HG03103 (cell line): ENCODE results near the gene BIRC5.
"Not testable (repeated sequence)": the region's sequence is repeated elsewhere in the genome, so short reads cannot be mapped to it uniquely, and the experiment has no call there.

ENCODE experiments used
- ATAC-seq: cut with Tn5 transposase; IDR thresholded peaks from one replicate; pipeline ENCODE4 v1.9.1; 2021; ENCODE audit warnings: low read depth; ENCODE audit not compliant: unreplicated experiment

The BIRC5 gene

GRCh38 chr17:78238823-78239488, 24.9 kb downstream of the BIRC5 start:
- no peak for ATAC-seq

DNA sequence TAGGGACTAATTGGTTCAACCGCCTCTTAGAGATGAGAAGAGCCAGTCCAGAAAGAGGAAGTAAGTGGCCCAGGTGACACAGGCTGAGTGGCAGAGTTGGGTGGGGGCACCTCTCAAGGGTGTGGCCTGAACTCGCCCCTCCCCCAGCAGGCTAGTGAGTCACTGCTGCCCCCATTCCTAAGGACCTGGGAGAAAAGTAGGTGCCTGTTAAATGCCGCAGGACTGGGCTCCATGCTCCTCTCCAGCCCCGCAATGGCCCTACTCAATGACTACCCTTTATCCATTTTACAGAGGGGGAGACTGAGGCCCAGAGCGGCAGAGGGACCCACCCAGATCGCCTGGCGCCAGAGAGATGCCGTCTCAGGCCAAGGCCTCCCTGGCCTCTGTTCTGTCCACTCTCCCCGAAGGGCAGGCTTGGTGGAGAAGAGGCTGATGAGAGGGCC, 25.5 kb downstream of the BIRC5 start:
- no peak for ATAC-seq

GRCh38 chr17:78240012-78240655, 26.1 kb downstream of the BIRC5 start:
- no peak for ATAC-seq

- ATAC-seq: no peak
Measured at GRCh38 chr17:78240839-78241238, 26.8 kb downstream of the BIRC5 start.

- no peak for ATAC-seq
Measured at GRCh38 chr17:78241277-78242023, 27.4 kb downstream of the BIRC5 start.

GRCh38 chr17:78242024-78242742, 28.1 kb downstream of the BIRC5 start:
- ATAC-seq: no peak

- ATAC-seq: no peak
Measured at GRCh38 chr17:78247304-78247703, 33.3 kb downstream of the BIRC5 start.

DNA sequence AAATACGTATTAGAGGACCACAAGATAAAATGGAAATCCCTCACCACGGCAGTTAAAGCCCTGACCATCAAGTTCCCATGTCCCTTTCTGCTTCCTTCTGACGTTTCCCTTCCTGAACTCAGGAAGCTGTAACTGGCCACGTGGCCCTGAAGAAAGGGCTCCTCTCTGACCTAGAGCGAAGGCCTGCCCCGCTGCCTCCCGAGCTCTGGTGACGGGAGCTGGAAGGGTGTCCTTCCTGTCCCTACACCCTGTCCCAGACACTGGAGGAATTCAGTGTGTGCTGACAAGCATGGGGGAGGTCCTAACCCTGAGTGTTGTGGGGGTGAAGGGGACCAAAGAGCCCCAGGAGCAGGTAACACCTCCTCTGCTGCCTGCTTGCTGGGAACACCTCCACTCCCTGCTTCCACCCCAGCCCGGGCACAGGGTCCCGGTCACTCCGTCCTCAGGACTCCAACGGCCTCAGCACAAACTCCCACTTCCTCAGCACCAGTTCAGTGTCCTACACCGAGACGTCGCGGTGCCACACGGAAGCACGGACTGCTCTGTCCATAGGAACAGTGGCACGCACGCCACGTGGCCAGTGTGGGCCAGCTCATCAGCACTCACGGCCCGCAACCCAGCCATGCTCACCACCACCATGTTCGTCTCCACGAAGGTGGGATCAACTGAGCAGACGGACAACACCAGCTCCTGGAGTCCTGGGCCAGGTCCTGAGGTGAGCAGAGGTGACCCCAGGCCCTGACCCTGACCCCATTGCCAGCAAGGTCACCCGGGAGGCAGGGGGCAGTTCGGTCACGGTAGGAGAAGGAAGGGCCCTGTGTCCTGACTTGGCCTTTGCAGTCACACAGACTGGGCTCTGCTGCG, 34.2 kb downstream of the BIRC5 start:
- no peak for ATAC-seq

GRCh38 chr17:78249074-78249817, 35.2 kb downstream of the BIRC5 start:
- ATAC-seq: no peak

DNA sequence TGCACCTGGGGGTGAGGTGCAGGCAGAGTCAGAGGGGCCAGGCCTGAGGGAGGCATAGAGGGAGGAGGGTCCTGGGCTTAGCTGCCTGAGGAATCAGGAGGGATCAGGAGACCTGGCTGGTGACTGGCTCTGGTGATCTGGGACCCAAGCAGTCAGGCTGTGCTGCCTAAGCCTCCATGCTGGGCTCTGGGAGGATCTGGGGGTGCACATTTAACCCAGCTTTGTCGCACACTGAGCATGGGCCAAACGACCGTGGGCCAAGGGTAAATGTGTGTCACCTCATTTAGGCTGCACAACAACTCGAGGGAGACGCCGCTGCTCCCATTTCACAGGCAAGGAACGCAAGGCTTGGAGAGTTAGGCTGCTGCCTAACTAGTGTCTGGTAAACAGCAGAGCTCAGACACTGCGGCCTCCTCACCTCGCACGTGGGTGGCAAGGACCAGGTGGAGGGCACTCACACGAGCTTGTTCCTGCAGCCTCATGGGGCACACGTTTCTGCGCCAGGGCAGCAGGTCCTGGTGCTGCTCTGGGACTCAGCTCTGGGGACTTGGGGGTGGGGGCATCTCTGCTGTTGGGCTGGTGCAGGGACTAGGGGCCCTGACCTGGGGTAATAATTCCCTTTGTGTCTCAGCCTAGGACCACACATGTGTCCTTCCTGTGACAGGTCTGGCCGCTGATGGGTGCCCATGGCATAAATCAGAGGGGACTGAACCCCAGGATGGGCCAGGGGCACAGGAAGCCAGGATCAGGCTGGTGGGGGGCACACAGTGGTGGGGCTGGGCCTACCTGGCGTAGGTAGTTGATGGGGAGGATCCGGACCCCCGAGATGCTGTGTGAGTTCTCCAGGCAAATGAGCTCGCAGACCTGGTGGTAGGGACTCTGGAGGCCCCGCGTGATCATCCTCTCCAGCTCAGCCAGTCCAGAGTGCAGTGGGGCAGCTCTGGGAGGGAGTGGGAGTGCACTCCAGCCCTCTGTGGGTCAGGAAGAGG, 36.1 kb downstream of the BIRC5 start:
- ATAC-seq: no peak

DNA sequence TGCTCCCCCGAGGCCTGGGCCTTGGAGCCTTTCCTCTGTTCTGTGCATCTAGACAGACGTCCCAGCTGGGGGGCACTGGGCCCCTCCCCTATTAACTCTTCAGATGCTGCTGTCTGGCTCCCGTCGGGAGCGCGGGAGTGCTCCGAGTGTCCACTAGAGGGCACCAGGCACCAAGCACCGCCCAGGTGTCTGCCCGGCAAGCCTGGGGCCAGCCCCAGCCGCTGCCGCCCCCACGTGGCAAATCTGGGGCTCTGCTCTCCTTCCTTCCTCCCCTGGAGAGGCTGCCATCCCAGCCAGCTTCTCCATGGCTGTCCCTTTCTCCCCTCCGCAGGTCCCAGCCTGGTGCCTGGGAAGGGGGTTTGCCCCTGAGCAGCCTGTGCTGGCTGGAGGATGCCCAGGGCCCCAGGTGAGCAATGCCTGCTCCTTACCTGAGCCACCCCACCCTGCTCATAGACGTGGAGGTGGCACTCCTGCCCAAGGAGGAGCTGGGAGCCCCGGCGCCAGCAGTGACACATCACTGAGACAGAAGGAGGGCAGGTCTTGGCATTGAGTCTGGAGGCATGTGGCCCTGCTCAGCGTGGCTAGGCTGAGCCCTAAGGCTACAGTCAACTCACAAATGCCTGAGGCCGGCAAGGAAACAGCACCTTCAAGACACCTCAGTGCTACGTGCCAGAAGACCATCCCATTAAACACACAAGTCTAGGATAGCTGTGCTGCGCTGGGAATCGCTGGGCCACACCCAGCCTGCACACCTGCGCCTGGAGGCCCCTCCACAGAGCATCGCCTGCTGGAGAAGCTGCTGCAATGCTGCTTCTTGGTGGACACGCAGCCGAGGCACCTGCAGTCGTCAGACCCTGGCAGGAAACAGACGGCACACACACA, 37.1 kb downstream of the BIRC5 start:
- ATAC-seq: no peak

DNA sequence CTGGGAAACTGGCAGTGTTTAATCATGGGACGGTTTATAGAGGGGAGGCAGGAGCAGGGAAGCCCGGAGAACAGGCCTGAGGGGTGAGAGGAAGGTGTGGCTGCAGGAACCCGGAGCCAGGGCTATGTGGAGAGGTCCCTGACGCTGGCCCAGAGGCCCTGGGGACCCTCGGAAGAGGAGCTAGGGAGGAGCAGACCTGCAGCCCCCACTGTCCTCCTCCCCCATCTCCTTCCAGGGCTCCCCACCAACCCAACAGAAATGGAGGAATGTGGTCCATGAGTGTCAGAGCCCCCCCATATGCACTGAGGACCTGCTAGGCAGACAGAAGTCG, 37.7 kb downstream of the BIRC5 start:
- ATAC-seq: no peak

DNA sequence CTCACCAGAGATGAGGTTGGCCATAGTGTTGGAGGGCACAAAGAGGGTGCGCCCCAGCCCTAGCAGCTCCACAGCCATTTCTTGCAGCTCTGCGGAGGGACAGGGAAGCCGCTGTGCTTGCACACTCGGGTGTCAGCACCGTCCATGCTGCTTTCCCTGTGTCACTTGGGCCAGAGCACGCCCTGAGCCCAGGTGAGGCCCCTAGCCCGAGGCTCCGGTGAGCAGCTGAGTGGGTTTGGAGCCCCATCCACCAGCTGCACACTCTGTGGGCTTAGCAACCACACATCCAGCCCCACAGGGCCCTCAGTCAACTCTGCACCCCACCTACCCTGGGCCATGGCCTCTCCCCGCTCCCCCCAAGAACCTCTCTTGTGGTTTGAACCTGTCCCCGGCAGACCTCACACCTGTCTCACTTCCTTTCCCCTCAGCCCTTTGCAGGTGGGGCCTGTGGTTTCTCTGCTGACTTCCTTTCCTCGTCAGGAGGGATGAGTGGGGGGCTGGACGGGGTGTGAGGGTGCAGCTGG, 38.1 kb downstream of the BIRC5 start:
- ATAC-seq: no peak

DNA sequence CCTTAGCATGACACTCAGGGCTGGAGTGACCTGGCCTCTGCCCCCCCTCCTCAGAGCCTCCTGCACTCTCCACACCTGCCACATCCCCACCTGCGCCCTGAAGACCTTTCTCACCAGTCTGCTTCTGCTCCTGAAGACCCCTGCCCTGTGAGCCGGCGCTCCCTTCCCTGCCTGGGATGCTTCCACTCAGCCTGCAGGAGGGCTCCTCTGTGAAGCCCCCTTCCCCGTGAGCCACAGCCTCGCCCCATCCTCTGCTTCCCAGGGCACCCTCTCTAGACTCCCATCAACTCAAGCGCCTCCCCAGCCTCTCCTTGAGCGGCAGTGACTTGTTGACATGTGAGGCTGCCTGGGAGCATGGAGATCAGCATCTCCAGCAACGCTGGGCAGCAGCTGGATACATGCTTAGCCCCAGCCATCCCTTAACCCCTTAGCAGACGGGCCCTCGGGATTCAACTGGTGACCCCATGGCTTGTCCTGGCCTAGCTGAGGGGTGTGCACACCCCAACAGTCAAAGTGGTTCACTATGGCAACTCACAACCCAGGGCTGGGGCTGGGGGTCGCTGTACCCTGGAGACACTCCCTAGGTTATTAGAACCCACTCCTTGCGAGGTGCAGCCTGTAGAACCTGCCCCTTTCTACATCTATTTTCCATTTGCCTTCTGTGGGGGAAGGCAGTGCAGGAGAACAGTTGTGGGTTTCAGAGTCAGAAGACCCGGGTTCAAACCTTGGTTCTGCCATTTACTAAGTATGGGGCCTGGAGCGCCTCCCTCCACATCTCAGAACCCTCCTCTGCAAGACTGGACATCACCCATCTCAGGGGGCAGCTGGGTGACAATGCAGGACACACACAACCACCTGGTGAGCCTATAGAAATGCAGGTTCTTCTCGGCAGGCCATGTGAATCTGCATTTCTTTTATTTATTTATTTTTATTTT, 38.9 kb downstream of the BIRC5 start:
- ATAC-seq: no peak

GRCh38 chr17:78253636-78253945, 39.5 kb downstream of the BIRC5 start:
- ATAC-seq: not testable (repeated sequence)

DNA sequence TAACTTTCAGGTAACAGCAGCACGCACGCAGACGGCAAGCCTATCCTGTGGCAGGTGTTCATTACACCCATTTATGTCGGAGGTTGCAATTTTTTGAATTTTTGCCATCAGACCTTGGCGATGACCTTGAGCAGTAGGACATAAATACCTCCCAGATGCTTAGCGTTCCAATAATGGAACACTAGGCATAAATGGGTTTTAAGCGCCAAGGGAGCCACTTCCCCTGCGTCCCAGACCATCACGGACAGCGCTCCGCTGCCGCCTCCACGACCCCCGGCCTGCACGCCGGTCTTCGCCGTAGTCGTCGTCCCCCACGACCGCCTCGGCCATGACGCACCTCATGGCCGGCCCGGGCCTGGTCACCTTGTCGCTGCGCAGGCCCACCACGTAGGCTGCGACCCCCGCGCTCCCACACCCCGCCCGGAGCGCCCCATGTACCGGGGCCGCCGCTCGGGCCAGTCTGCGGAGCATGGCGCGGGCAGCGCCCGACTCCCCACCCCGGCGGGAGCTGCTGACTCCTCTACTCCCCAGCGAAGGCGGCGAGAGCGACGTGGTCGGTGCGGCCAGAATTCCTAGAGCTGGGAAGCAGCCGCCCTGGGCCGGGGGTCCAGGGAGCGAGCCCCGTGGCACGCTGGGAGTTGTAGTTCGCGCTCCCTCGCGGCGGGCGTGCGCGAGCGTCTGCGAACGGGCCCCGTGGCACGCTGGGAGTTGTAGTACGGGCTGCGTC, 40.1 kb downstream of the BIRC5 start:
- no peak for ATAC-seq
